Stimulated activated memory B cell treated with anti-CD40 and anti-IgM and Interleukin-4, amounts not matched to agents 10 μg/mL and 1 μg/mL and 100 μg/mL, for 72 hours (primary cell): ENCODE data around the gene ZNF438.
A peak's percentile ranks its signal among the peaks of the same experiment; 100 is the strongest.
"Not testable (repeated sequence)": the region's sequence is repeated elsewhere in the genome, so short reads cannot be mapped to it uniquely, and the experiment has no call there.

Experiments
- ATAC-seq: fragments of 150-1000 bp; cut with Tn5 transposase; 2 replicates; pipeline ENCODE4 v1.10.0; 2021
- H3K27ac Mint-ChIP-seq: one replicate; pipeline ENCODE4 v1.8.0; 2022; ENCODE audit warnings: mild to moderate bottlenecking, mixed read lengths
- H3K27me3 Mint-ChIP-seq: one replicate; pipeline ENCODE4 v1.8.0; 2022; ENCODE audit warnings: mixed read lengths
- H3K36me3 Mint-ChIP-seq: one replicate; pipeline ENCODE4 v1.8.0; 2022; ENCODE audit warnings: mixed read lengths
- H3K4me1 Mint-ChIP-seq: one replicate; pipeline ENCODE4 v1.8.0; 2022; ENCODE audit warnings: mixed read lengths
- H3K4me3 Mint-ChIP-seq: one replicate; pipeline ENCODE4 v1.8.0; 2022; ENCODE audit warnings: mild to moderate bottlenecking, moderate library complexity, mixed read lengths
- H3K9me3 Mint-ChIP-seq: one replicate; pipeline ENCODE4 v1.8.0; 2022; ENCODE audit warnings: mixed read lengths

ZNF438 gene

DNA sequence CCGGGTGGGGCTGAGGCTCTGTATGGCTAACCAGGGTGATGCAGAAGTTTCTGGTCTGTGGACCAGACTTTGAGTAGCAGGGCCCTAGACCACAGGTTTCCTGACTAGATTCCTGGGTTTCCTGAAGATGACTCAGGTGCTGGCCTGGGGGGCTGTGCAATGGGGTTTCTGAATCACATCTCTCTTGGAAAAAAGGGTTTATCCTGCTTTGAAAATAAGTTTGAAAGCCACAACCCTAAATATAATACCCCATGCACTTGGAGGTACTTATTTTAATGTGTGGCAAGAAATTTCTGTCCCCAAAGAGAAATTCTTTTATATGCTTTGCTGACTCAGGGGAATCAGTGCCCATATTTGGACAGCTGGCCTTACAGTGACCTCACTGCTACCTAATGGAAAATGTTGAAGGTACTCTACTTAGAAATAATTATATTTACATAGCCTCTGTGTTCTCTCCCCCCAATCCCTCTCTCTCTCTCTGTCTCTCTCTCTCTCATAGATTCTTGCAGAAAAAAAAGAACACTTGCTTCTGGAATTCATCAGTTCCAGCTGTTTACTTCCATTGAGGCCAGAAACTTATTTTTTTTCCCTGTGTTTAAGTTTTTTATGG is 217.7 kb downstream of the ZNF438 start:
- no peaks in the 10 kb centered on the region for H3K4me1 Mint-ChIP-seq
- no peak overlapping the region for H3K4me3 Mint-ChIP-seq
- H3K36me3 Mint-ChIP-seq = no peaks in the 10 kb centered on the region
- H3K27me3 Mint-ChIP-seq = peaks cover 25% of the 10 kb centered on the region
- H3K27ac Mint-ChIP-seq = no peak overlapping the region
- ATAC-seq = no peak
- H3K9me3 Mint-ChIP-seq = no peaks in the 10 kb centered on the region

DNA sequence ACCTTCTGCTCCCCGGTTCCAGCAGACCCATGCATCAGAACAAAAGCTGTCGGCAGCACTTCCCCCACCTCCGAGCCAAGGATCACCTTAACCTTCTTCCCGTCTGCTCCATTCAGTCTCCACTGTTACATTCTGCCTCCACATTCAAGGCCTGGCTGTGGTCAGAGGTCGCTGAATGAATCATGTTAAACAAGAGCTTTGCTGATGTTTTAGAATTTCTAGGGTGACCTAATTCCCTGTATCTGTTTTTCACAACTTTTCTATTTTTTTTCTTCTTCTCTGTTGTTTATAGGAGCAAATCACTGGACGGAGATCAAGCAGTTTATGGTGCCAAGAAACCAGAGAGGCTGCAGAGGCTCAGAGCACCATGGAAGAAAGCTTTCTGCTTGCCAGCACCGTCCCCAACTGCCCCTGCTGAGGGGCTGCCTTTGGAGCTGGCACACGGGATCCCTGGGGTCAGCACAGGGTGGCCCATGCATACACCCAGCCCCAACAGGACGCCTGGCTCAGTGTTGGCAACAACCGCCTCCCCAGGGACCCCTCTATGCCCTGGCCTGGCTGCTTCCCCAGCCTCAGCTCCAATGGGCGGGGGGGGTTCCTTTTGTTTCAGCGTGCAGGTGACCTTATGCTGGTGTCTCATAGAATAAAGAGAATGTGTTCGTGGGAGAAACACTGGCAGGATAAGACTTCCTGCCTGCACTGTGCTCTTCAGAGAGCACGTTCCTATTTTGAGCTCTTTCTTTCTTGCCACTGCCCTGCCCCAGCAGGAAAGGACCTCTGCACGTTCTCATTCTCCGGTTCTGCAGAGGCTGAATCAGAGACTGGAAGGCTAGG is 219.4 kb downstream of the ZNF438 start:
- no peaks in the 10 kb centered on the region for H3K36me3 Mint-ChIP-seq
- no peaks in the 10 kb centered on the region for H3K9me3 Mint-ChIP-seq
- H3K27me3 Mint-ChIP-seq = peaks cover 14% of the 10 kb centered on the region
- H3K27ac Mint-ChIP-seq = no peak overlapping the region
- H3K4me1 Mint-ChIP-seq = no peaks in the 10 kb centered on the region
- peak; percentile 61 for ATAC-seq
- H3K4me3 Mint-ChIP-seq = no peak overlapping the region

DNA sequence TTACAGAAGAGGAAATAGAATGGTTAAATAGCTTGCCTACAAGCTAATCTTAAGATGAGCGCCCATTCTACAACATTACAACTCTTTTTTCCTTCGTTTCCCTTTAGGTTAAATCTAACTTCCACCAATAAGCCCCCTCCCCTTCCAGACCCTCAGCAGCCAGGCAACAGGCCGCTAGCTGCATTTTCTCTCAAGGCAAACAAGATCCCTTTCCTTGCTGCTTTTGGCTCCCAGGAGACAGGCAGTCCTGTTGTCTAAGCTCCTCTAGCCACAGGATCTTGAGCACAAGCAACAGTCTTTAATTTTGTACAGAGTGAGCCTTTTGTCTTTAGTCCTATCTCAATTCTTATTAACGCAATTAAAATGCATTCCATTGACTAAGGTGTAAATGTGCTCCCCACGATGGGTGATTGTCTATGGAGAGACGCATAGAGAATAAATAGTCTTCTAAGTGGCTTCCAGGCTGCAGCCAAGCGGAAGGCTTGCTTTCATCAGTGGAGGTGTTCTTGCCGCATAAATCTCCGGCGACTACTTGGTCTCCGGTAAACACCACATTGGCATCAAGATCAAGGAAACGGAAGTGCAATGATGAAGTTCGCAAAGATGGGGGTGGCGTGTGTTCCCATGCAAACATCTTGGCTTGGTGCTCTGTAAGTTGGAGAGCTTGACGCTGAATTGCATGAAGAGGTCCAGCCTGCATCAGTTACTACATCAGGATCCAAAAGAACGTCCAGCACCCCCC is 220.2 kb downstream of the ZNF438 start:
- H3K4me3 Mint-ChIP-seq = no peak overlapping the region
- H3K9me3 Mint-ChIP-seq = no peaks in the 10 kb centered on the region
- no peak overlapping the region for H3K27ac Mint-ChIP-seq
- H3K27me3 Mint-ChIP-seq = peaks cover 14% of the 10 kb centered on the region
- H3K36me3 Mint-ChIP-seq = no peaks in the 10 kb centered on the region
- no peaks in the 10 kb centered on the region for H3K4me1 Mint-ChIP-seq
- ATAC-seq = no peak

- ATAC-seq = no peak
- H3K9me3 Mint-ChIP-seq = no peaks in the 10 kb centered on the region
- peaks cover 14% of the 10 kb centered on the region for H3K27me3 Mint-ChIP-seq
- H3K36me3 Mint-ChIP-seq = no peaks in the 10 kb centered on the region
- no peak overlapping the region for H3K4me3 Mint-ChIP-seq
- no peaks in the 10 kb centered on the region for H3K4me1 Mint-ChIP-seq
- no peak overlapping the region for H3K27ac Mint-ChIP-seq
These were observed 221.2 kb downstream of the ZNF438 start for GRCh38 chr10:30810416-30810815.

DNA sequence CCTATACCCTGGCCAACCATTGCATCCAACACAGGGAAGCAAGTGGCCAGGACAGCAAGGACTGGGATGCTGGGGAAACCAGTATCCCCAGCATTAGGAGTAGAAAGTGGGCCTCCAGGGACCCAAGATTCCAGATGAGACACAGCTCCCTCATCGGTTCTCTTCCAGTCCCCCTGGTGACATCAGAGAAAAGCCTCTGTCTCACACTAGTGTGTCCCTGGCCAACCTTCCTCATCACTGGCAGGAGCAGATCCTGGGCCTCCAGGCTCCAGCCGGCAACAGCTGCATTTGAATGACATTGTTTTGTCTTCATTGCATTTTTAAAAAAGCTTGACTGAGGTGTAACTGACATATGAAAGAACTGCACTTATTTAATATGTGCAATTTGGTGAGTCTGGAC is 224.8 kb downstream of the ZNF438 start:
- Mint-ChIP-seq H3K4me1 (no peaks in the 10 kb centered on the region), H3K4me3 (no peak overlapping the region), H3K27ac (no peak overlapping the region), H3K36me3 (no peaks in the 10 kb centered on the region), H3K27me3 (peaks cover 7% of the 10 kb centered on the region), H3K9me3 (no peaks in the 10 kb centered on the region)
- ATAC-seq = no peak

DNA sequence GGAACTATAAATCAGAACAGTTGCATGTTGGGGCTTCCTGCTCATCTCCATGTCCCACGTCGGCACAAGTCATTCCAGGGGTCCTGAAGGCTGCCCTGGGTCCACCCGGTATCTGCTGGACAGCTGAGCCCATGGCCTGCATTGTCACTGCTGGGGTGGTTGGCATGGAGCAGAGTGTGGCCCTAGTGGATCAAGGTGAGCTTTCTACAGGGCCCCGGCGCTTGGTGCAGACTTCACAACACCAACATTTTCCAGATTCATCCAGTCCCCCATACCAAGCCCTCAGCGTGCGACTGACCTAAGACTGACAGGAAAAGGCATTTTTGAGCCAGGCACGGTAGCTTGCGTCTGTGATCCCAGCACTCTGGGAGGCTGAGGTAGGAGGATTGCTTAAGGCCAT is 226.6 kb downstream of the ZNF438 start:
- Mint-ChIP-seq H3K27ac (no peak overlapping the region), H3K4me3 (no peak overlapping the region), H3K9me3 (no peaks in the 10 kb centered on the region), H3K4me1 (no peaks in the 10 kb centered on the region), H3K27me3 (no peaks in the 10 kb centered on the region), H3K36me3 (no peaks in the 10 kb centered on the region)
- ATAC-seq = no peak

DNA sequence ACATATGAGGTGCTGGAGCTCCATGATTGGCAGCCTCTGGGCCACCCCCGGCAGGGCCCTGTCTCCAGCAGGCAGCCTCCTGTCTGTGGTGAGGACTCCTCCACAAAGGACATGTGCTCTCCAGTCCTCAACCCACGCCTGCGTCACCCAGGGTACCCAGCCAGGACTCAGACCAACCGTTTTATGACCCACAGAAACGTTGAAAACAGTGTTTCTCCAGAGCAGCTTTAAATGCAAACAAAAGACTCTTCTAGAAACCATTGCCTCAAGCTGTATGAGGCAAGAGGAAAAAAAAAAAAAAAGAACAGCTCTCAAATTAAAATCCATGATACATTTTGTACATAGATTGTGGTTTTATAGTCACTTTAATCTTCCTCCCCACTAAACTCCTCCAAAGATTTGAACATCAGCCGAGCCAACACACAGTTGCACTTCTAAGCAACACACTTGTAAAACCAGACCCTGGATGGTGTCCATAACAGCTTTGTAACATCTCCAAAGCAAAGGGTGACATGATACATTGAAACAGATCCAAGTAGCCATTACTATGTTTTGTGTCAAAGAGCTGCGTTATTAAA is 227.1 kb downstream of the ZNF438 start:
- H3K4me1 Mint-ChIP-seq = no peaks in the 10 kb centered on the region
- H3K27ac Mint-ChIP-seq = no peak overlapping the region
- H3K36me3 Mint-ChIP-seq = no peaks in the 10 kb centered on the region
- no peaks in the 10 kb centered on the region for H3K9me3 Mint-ChIP-seq
- H3K27me3 Mint-ChIP-seq = no peaks in the 10 kb centered on the region
- ATAC-seq = no peak
- no peak overlapping the region for H3K4me3 Mint-ChIP-seq

DNA sequence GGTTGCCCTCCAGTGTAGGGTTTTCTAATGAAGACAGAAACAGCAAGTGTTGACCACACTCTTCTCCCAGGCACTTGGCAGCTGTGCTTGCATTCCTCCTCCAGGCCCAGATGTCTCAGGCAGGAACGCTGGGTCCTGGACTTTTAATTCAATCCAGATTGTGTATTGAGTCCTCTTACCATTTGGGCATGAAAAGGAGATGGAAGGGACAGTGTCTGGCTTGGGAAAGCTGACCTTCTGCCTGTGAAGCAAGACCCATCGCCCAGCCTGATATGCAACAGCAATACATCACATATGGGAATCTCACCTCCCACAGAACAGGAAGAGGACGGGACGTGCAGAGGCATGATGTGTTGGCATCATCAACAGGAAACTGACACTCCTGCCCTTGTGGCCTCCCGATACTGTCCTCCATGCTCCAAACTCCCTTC is 227.8 kb downstream of the ZNF438 start:
- Mint-ChIP-seq H3K27ac (no peak overlapping the region), H3K9me3 (no peaks in the 10 kb centered on the region), H3K27me3 (no peaks in the 10 kb centered on the region), H3K4me1 (no peaks in the 10 kb centered on the region), H3K4me3 (no peak overlapping the region), H3K36me3 (no peaks in the 10 kb centered on the region)
- no peak for ATAC-seq

DNA sequence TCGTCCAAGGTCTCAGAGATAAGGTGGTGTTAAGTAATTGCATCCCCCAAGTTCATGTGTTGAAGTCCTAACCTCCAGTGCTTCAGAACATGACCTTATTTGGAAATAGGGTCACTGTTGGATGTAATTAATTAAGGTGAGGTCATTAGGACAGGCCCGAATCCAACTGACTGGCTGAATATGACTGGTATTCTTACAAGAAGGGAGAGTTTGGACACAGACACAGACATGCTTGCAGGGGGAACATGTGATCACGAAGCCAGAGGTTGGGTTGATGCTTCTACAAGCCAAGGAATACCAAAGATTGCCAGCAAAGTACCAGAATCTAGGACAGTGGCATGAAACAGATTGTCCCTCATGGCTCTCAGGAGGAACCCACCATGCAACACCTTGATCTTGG is 228.6 kb downstream of the ZNF438 start:
- no peaks in the 10 kb centered on the region for H3K36me3 Mint-ChIP-seq
- no peak for ATAC-seq
- H3K4me3 Mint-ChIP-seq = no peak overlapping the region
- H3K27ac Mint-ChIP-seq = no peak overlapping the region
- H3K27me3 Mint-ChIP-seq = no peaks in the 10 kb centered on the region
- H3K4me1 Mint-ChIP-seq = no peaks in the 10 kb centered on the region
- no peaks in the 10 kb centered on the region for H3K9me3 Mint-ChIP-seq

DNA sequence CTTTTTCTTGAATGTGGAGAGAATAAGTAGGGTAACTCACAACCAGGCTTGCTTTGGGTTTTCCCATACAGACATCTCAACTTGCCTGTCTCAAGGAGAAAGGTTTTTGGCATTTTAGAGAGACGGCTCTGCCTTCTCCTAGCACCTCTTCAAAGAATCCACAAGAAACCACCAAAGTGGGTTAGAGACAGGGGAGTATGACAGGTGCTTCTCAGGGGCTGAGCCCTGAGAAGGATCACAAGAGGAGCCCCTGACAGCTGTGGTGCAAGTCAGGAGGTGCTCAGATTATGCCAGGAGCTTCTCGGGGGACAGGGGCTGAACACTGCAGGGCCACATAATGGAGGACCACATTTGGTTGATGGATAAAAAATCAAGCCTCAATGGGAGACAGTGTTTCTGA is 231.3 kb downstream of the ZNF438 start:
- H3K9me3 Mint-ChIP-seq = no peaks in the 10 kb centered on the region
- H3K27me3 Mint-ChIP-seq = peaks cover 8% of the 10 kb centered on the region
- no peaks in the 10 kb centered on the region for H3K4me1 Mint-ChIP-seq

GRCh38 chr10:30798646-30799185 is 232.9 kb downstream of the ZNF438 start:
- peaks cover 8% of the 10 kb centered on the region for H3K27me3 Mint-ChIP-seq
- no peaks in the 10 kb centered on the region for H3K36me3 Mint-ChIP-seq
- no peak overlapping the region for H3K4me3 Mint-ChIP-seq
- no peaks in the 10 kb centered on the region for H3K9me3 Mint-ChIP-seq
- no peak overlapping the region for H3K27ac Mint-ChIP-seq
- H3K4me1 Mint-ChIP-seq = no peaks in the 10 kb centered on the region
- ATAC-seq = no peak

More for the DNA sequence above, 231.3 kb downstream of the ZNF438 start:
- no peak for ATAC-seq
- Mint-ChIP-seq H3K27ac (no peak overlapping the region), H3K4me3 (no peak overlapping the region), H3K36me3 (no peaks in the 10 kb centered on the region)

DNA sequence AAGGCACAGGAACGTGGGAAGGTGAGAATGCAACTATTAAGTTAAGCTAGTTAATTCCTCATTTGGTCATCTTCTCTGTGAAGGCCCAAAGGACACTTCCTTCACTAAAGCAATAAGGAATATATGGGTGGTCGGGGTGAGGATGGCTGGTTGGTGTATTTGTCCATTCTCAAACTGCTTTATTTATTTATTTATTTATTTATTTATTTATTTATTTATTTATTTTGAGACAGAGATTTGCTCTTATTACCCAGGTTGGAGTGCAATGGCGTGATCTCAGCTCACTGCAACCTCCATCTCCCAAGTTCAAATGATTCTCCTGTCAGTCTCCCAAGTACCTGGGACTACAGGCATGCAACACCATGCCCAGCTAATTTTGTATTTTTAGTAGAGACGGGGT is 236.6 kb downstream of the ZNF438 start:
- not testable (repeated sequence) for H3K4me1 Mint-ChIP-seq, H3K9me3 Mint-ChIP-seq, ATAC-seq, H3K27ac Mint-ChIP-seq, H3K4me3 Mint-ChIP-seq, H3K36me3 Mint-ChIP-seq
- peaks cover 22% of the 10 kb centered on the region for H3K27me3 Mint-ChIP-seq
